Endodermal cell (in vitro differentiated cells): ENCODE data around the gene SRPRB. TPM values are rescaled to one million over a fixed set of nuclear protein-coding genes. Genes with fewer than 3 reads are reported as not detected.
A peak's percentile ranks its signal among the peaks of the same experiment; 100 is the strongest.

Source experiments
- DNase-seq: peaks from one replicate; pipeline ENCODE4 v3.0.0-alpha.2; 2017
- H3K27ac ChIP-seq: 2 replicates; pipeline ENCODE4 v1.5.1; 2013; ENCODE audit warnings: mild to moderate bottlenecking, low read depth, low read length, moderate library complexity
- H3K27me3 ChIP-seq: 2 replicates; pipeline ENCODE4 v1.6.1; 2013; ENCODE audit warnings: mild to moderate bottlenecking, low read length, moderate library complexity; ENCODE audit not compliant: insufficient read depth, control insufficient read depth, poor library complexity, severe bottlenecking
- H3K36me3 ChIP-seq: 2 replicates; pipeline ENCODE4 v1.7.0; 2013; ENCODE audit warnings: mild to moderate bottlenecking, low read length, moderate library complexity; ENCODE audit not compliant: control insufficient read depth, insufficient read depth
- H3K4me1 ChIP-seq: one replicate; pipeline ENCODE4 v1.7.0; 2013; ENCODE audit warnings: low read length; ENCODE audit not compliant: control insufficient read depth, insufficient read depth
- H3K4me3 ChIP-seq: 2 replicates; pipeline ENCODE4 v1.5.1; 2013; ENCODE audit warnings: mild to moderate bottlenecking, low read length, moderate library complexity
- H3K9ac ChIP-seq: 2 replicates; pipeline ENCODE4 v1.6.1; 2013; ENCODE audit warnings: mild to moderate bottlenecking, low read length, moderate library complexity; ENCODE audit not compliant: poor library complexity, severe bottlenecking; ENCODE audit errors: extremely low read depth
- H3K9me3 ChIP-seq: 2 replicates; pipeline ENCODE4 v1.6.1; 2013; ENCODE audit warnings: mild to moderate bottlenecking, low read length, moderate library complexity; ENCODE audit not compliant: control insufficient read depth
- H3K27ac Mint-ChIP-seq: 2 replicates; pipeline ENCODE4 v1.8.0; 2020; ENCODE audit warnings: mixed read lengths
- H3K27me3 Mint-ChIP-seq: 2 replicates; pipeline ENCODE4 v1.8.0; 2021; ENCODE audit warnings: mild to moderate bottlenecking, mixed read lengths; ENCODE audit not compliant: insufficient read depth
- H3K36me3 Mint-ChIP-seq: 2 replicates; pipeline ENCODE4 v1.8.0; 2020; ENCODE audit warnings: low read depth, mixed read lengths
- H3K4me1 Mint-ChIP-seq: 2 replicates; pipeline ENCODE4 v1.8.0; 2020; ENCODE audit warnings: mixed read lengths
- H3K4me3 Mint-ChIP-seq: 2 replicates; pipeline ENCODE4 v1.8.0; 2020; ENCODE audit warnings: mild to moderate bottlenecking, moderate library complexity, mixed read lengths
- H3K9me3 Mint-ChIP-seq: 2 replicates; pipeline ENCODE4 v1.8.0; 2020; ENCODE audit warnings: mild to moderate bottlenecking, mixed read lengths
- WGBS, 2 experiments: methylation state at CpG; one replicate each; pipeline versions ENCODE4 v1.1.5 to v1.1.7; 2013; ENCODE audit warnings: missing lambda C conversion rate in 2 of 2, mixed read lengths in 1 of 2; ENCODE audit not compliant: insufficient coverage in 1 of 2, insufficient read length in 1 of 2; 5-methylcytosine and 5-hydroxymethylcytosine counted together
- total RNA-seq, 2 donors: library from RNA; stranded (reverse); fragmentation: NEBNext Ultra II Directional in 1 of 2; extraction: Animal tissue kit (Norgen Biotek cat#: 25700) in 1 of 2; gene quantifications; 2 replicates in 1 of 2; 3 replicates in 1 of 2; pipeline ENCODE4 v1.2.1, GENCODE V29; 2021
- TF ChIP-seq, protein P1 (sequence below): fragments of 200-600 bp; sonication (generic); conservative IDR thresholded peaks from 2 replicates; pipeline ENCODE4 v1.5.0; 2021; ENCODE audit warnings: antibody characterized with exemption, mild to moderate bottlenecking

SRPRB gene
- total RNA-seq, 2 donors from 2014 or later, result 26.1 to 33.6 TPM

DNA sequence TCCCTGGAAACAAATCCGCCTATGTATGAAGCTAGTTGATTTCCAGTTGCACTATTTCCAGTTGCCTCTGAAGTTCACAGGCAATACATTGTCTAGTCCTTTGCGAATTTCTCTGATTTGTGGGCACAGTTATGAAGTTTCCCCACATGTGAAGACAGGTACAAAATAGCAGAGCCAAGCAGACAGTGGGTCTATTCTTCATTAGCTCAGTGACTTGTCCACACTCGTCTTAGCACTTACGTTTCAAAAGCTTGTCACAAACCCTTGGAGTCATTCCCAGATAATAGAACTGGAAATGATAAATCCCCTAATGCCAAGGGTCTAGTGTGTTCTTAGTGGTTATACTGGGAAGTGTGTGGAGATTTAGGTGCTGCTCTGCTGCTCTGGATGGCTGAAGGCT, 14.5 kb downstream of the SRPRB start:
- H3K27me3 ChIP-seq, result no peaks in the 10 kb centered on the region
- no peak overlapping the region for H3K9ac ChIP-seq
- Mint-ChIP-seq H3K4me1 (no peaks in the 10 kb centered on the region), H3K4me3 (no peak overlapping the region), H3K27me3 (no peaks in the 10 kb centered on the region), H3K27ac (no peak overlapping the region), H3K36me3 (peaks cover 44% of the 10 kb centered on the region), H3K9me3 (no peaks in the 10 kb centered on the region)
- H3K4me3 ChIP-seq, result no peak overlapping the region
- no peaks in the 10 kb centered on the region for H3K9me3 ChIP-seq
- no peak for DNase-seq
- H3K4me1 ChIP-seq, result peaks cover 2% of the 10 kb centered on the region
- WGBS, 2 experiments, result 90 to 96% methylated on average over 4 of the region's 4 CpGs
- no peak overlapping the region for H3K27ac ChIP-seq
- TF ChIP-seq, protein P1, sequence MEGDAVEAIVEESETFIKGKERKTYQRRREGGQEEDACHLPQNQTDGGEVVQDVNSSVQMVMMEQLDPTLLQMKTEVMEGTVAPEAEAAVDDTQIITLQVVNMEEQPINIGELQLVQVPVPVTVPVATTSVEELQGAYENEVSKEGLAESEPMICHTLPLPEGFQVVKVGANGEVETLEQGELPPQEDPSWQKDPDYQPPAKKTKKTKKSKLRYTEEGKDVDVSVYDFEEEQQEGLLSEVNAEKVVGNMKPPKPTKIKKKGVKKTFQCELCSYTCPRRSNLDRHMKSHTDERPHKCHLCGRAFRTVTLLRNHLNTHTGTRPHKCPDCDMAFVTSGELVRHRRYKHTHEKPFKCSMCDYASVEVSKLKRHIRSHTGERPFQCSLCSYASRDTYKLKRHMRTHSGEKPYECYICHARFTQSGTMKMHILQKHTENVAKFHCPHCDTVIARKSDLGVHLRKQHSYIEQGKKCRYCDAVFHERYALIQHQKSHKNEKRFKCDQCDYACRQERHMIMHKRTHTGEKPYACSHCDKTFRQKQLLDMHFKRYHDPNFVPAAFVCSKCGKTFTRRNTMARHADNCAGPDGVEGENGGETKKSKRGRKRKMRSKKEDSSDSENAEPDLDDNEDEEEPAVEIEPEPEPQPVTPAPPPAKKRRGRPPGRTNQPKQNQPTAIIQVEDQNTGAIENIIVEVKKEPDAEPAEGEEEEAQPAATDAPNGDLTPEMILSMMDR, result no peak
- H3K36me3 ChIP-seq, result peaks cover 61% of the 10 kb centered on the region

DNA sequence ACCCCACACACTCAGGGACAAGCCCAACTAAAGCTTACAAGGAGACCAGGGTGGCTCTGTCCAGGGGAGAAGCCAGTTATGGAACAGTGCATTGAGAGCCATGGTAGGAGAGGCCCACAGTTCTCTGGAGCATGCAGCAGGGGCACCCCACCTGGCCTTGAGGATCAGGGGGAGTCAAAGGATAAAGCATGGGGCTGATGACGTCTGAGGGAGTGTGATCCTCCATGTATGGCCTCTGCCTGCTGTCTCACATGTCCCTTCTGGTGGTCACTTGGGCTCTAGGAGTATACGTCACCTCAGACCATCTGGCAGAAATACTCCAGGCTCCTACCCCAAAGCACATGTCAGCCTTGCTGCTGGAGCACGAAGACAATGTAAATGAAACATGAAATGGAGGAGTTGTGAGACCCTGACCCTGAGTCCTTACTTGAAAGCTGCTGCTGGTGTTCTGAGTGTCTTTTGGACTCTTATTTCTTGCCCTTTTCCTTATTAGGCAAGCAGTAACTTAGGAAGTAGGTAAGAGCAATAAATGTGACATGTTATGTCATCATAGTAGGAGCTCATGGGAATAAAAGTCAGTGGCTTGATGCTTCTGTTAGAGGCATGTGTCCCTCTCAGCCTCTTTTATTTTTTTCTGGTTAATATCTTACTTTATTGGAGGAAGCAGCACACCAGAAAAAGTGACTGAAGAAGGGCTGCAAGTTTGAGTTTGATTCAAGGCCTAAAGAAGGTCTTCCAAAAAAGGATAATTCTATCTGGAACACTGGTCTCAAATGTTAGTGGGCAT, 15.5 kb downstream of the SRPRB start:
- no peak overlapping the region for H3K4me3 Mint-ChIP-seq
- H3K4me1 ChIP-seq, result peaks cover 2% of the 10 kb centered on the region

GRCh38 chr3:133821767-133822638, 16.4 kb downstream of the SRPRB start:
- Mint-ChIP-seq H3K27ac (peak overlapping the region; percentile 69), H3K9me3 (no peaks in the 10 kb centered on the region), H3K36me3 (peaks cover 42% of the 10 kb centered on the region), H3K4me1 (no peaks in the 10 kb centered on the region), H3K27me3 (no peaks in the 10 kb centered on the region), H3K4me3 (no peak overlapping the region)
- no peak overlapping the region for H3K9ac ChIP-seq
- 87 to 90% methylated on average over 7 to 8 of the region's 8 CpGs for WGBS, 2 experiments
- H3K36me3 ChIP-seq, result peaks cover 43% of the 10 kb centered on the region
- H3K4me1 ChIP-seq, result peaks cover 2% of the 10 kb centered on the region
- DNase-seq, result peak; percentile 75
- TF ChIP-seq, protein P1, result peak; percentile 63
- H3K9me3 ChIP-seq, result no peaks in the 10 kb centered on the region
- no peaks in the 10 kb centered on the region for H3K27me3 ChIP-seq
- H3K27ac ChIP-seq, result peak overlapping the region; percentile 58
- H3K4me3 ChIP-seq, result no peak overlapping the region

More for the DNA sequence above, 15.5 kb downstream of the SRPRB start:
- Histone ChIP-seq H3K27ac (peak overlapping the region; percentile 58), H3K9me3 (no peaks in the 10 kb centered on the region), H3K36me3 (peaks cover 52% of the 10 kb centered on the region), H3K9ac (no peak overlapping the region), H3K4me3 (no peak overlapping the region), H3K27me3 (no peaks in the 10 kb centered on the region)
- no peaks in the 10 kb centered on the region for H3K27me3 Mint-ChIP-seq
- H3K9me3 Mint-ChIP-seq, result no peaks in the 10 kb centered on the region
- TF ChIP-seq, protein P1, result no peak
- DNase-seq, result no peak
- H3K27ac Mint-ChIP-seq, result peak overlapping the region; percentile 12
- 89 to 100% methylated on average over 3 of the region's 3 CpGs for WGBS, 2 experiments
- H3K4me1 Mint-ChIP-seq, result no peaks in the 10 kb centered on the region
- H3K36me3 Mint-ChIP-seq, result peaks cover 44% of the 10 kb centered on the region
